ENCODE measurements around the gene FCHSD2.

Gene FCHSD2

GRCh38 chr11:73017024-73017751 is 124.9 kb downstream of the FCHSD2 start:
- Histone ChIP-seq H3K18ac (ENCODE audit: low read length) (no peak overlapping the region), H3K23ac (ENCODE audit: low read length) (no peak overlapping the region), H3K56ac (ENCODE audit: low read length) (no peak overlapping the region), H4K5ac (ENCODE audit: low read length) (no peak overlapping the region), H3K9ac (ENCODE audit: low read length) (no peak overlapping the region), H4K8ac (ENCODE audit: low read depth, low read length) (no peak overlapping the region), H2BK5ac (ENCODE audit: low read length) (no peak overlapping the region), H3K4me2 (ENCODE audit: low read length) (no peak overlapping the region), H3K4me1 (ENCODE audit: control insufficient read depth, low read depth, low read length) (no peaks in the 10 kb centered on the region), H2BK15ac (replicated peaks; ENCODE audit: low read depth) (no peak overlapping the region), H2BK120ac (ENCODE audit: low read depth, low read length) (no peak overlapping the region), H3K79me2 (ENCODE audit: control insufficient read depth, insufficient read depth, low read length) (no peaks in the 10 kb centered on the region), H3K4ac (ENCODE audit: low read depth, low read length) (no peak overlapping the region), H3K4me3 (ENCODE audit: low read length) (no peak overlapping the region), H3K27me3 (ENCODE audit: insufficient read depth, low read length, poor library complexity) (no peaks in the 10 kb centered on the region), H3K79me1 (ENCODE audit: low read length) (no peaks in the 10 kb centered on the region), H3K27ac (ENCODE audit: low read depth, low read length) (no peak overlapping the region), H2AK5ac (ENCODE audit: low read length) (no peak overlapping the region), H3K36me3 (ENCODE audit: control insufficient read depth, insufficient read depth, low read length) (no peaks in the 10 kb centered on the region)
- no peak for DNase-seq
- WGBS (ENCODE audit: extremely low coverage, insufficient coverage, low lambda C conversion rate), result no CpG with 5 or more reads among the region's 8 CpGs

- H3K36me3 ChIP-seq (ENCODE audit: control insufficient read depth, insufficient read depth, low read length), result no peaks in the 10 kb centered on the region
- H2BK120ac ChIP-seq (ENCODE audit: low read depth, low read length), result no peak overlapping the region
- H3K9ac ChIP-seq (ENCODE audit: low read length), result no peak overlapping the region
- no peaks in the 10 kb centered on the region for H3K79me2 ChIP-seq (ENCODE audit: control insufficient read depth, insufficient read depth, low read length)
- no peak for DNase-seq
- no peak overlapping the region for H2BK15ac ChIP-seq (replicated peaks; ENCODE audit: low read depth)
- no CpG with 5 or more reads among the region's 1 CpG for WGBS (ENCODE audit: extremely low coverage, insufficient coverage, low lambda C conversion rate)
- H3K79me1 ChIP-seq (ENCODE audit: low read length), result no peaks in the 10 kb centered on the region
- H4K8ac ChIP-seq (ENCODE audit: low read depth, low read length), result no peak overlapping the region
- no peak overlapping the region for H3K56ac ChIP-seq (ENCODE audit: low read length)
- H3K27me3 ChIP-seq (ENCODE audit: insufficient read depth, low read length, poor library complexity), result no peaks in the 10 kb centered on the region
- H3K4me2 ChIP-seq (ENCODE audit: low read length), result no peak overlapping the region
- no peak overlapping the region for H3K4me3 ChIP-seq (ENCODE audit: low read length)
- H2BK5ac ChIP-seq (ENCODE audit: low read length), result no peak overlapping the region
- H2AK5ac ChIP-seq (ENCODE audit: low read length), result no peak overlapping the region
- no peak overlapping the region for H3K27ac ChIP-seq (ENCODE audit: low read depth, low read length)
- H3K18ac ChIP-seq (ENCODE audit: low read length), result no peak overlapping the region
- H3K23ac ChIP-seq (ENCODE audit: low read length), result no peak overlapping the region
- H4K5ac ChIP-seq (ENCODE audit: low read length), result no peak overlapping the region
- no peak overlapping the region for H3K4ac ChIP-seq (ENCODE audit: low read depth, low read length)
- H3K4me1 ChIP-seq (ENCODE audit: control insufficient read depth, low read depth, low read length), result no peaks in the 10 kb centered on the region
Measured at GRCh38 chr11:73013021-73013420, 129.1 kb downstream of the FCHSD2 start.

GRCh38 chr11:73012121-73012863 is 129.8 kb downstream of the FCHSD2 start:
- H3K27ac ChIP-seq (ENCODE audit: low read depth, low read length), result no peak overlapping the region
- no peaks in the 10 kb centered on the region for H3K79me1 ChIP-seq (ENCODE audit: low read length)
- no peak overlapping the region for H3K56ac ChIP-seq (ENCODE audit: low read length)
- H2BK15ac ChIP-seq (replicated peaks; ENCODE audit: low read depth), result no peak overlapping the region
- H3K18ac ChIP-seq (ENCODE audit: low read length), result no peak overlapping the region
- H2AK5ac ChIP-seq (ENCODE audit: low read length), result no peak overlapping the region
- no peak overlapping the region for H3K4me3 ChIP-seq (ENCODE audit: low read length)
- no peaks in the 10 kb centered on the region for H3K36me3 ChIP-seq (ENCODE audit: control insufficient read depth, insufficient read depth, low read length)
- no CpG with 5 or more reads among the region's 2 CpGs for WGBS (ENCODE audit: extremely low coverage, insufficient coverage, low lambda C conversion rate)
- no peak for DNase-seq
- H3K4ac ChIP-seq (ENCODE audit: low read depth, low read length), result no peak overlapping the region
- H4K8ac ChIP-seq (ENCODE audit: low read depth, low read length), result no peak overlapping the region
- no peak overlapping the region for H2BK5ac ChIP-seq (ENCODE audit: low read length)
- no peaks in the 10 kb centered on the region for H3K4me1 ChIP-seq (ENCODE audit: control insufficient read depth, low read depth, low read length)
- H3K4me2 ChIP-seq (ENCODE audit: low read length), result no peak overlapping the region
- H3K23ac ChIP-seq (ENCODE audit: low read length), result no peak overlapping the region
- no peaks in the 10 kb centered on the region for H3K27me3 ChIP-seq (ENCODE audit: insufficient read depth, low read length, poor library complexity)
- no peak overlapping the region for H2BK120ac ChIP-seq (ENCODE audit: low read depth, low read length)
- H3K9ac ChIP-seq (ENCODE audit: low read length), result no peak overlapping the region
- H4K5ac ChIP-seq (ENCODE audit: low read length), result no peak overlapping the region
- no peaks in the 10 kb centered on the region for H3K79me2 ChIP-seq (ENCODE audit: control insufficient read depth, insufficient read depth, low read length)

GRCh38 chr11:73011126-73011817 is 130.8 kb downstream of the FCHSD2 start:
- Histone ChIP-seq H3K79me1 (ENCODE audit: low read length) (no peaks in the 10 kb centered on the region), H3K4me1 (ENCODE audit: control insufficient read depth, low read depth, low read length) (no peaks in the 10 kb centered on the region), H2AK5ac (ENCODE audit: low read length) (no peak overlapping the region), H3K23ac (ENCODE audit: low read length) (no peak overlapping the region), H3K56ac (ENCODE audit: low read length) (no peak overlapping the region), H3K27ac (ENCODE audit: low read depth, low read length) (no peak overlapping the region), H3K79me2 (ENCODE audit: control insufficient read depth, insufficient read depth, low read length) (no peaks in the 10 kb centered on the region), H3K9ac (ENCODE audit: low read length) (no peak overlapping the region), H3K27me3 (ENCODE audit: insufficient read depth, low read length, poor library complexity) (no peaks in the 10 kb centered on the region), H2BK5ac (ENCODE audit: low read length) (no peak overlapping the region), H2BK120ac (ENCODE audit: low read depth, low read length) (no peak overlapping the region), H3K18ac (ENCODE audit: low read length) (no peak overlapping the region), H4K8ac (ENCODE audit: low read depth, low read length) (no peak overlapping the region), H4K5ac (ENCODE audit: low read length) (no peak overlapping the region), H3K36me3 (ENCODE audit: control insufficient read depth, insufficient read depth, low read length) (no peaks in the 10 kb centered on the region), H3K4me2 (ENCODE audit: low read length) (no peak overlapping the region), H3K4ac (ENCODE audit: low read depth, low read length) (no peak overlapping the region), H2BK15ac (replicated peaks; ENCODE audit: low read depth) (no peak overlapping the region), H3K4me3 (ENCODE audit: low read length) (no peak overlapping the region)
- no peak for DNase-seq
- WGBS (ENCODE audit: extremely low coverage, insufficient coverage, low lambda C conversion rate), result no CpG with 5 or more reads among the region's 2 CpGs

GRCh38 chr11:73009972-73010371 is 132.1 kb downstream of the FCHSD2 start:
- Histone ChIP-seq H2BK120ac (ENCODE audit: low read depth, low read length) (no peak overlapping the region), H3K4ac (ENCODE audit: low read depth, low read length) (no peak overlapping the region), H3K36me3 (ENCODE audit: control insufficient read depth, insufficient read depth, low read length) (no peaks in the 10 kb centered on the region), H3K27ac (ENCODE audit: low read depth, low read length) (no peak overlapping the region), H3K9ac (ENCODE audit: low read length) (no peak overlapping the region), H3K4me2 (ENCODE audit: low read length) (no peak overlapping the region), H3K23ac (ENCODE audit: low read length) (no peak overlapping the region), H3K56ac (ENCODE audit: low read length) (no peak overlapping the region), H4K5ac (ENCODE audit: low read length) (no peak overlapping the region), H3K4me3 (ENCODE audit: low read length) (no peak overlapping the region), H3K18ac (ENCODE audit: low read length) (no peak overlapping the region), H2AK5ac (ENCODE audit: low read length) (no peak overlapping the region), H3K79me1 (ENCODE audit: low read length) (no peaks in the 10 kb centered on the region), H4K8ac (ENCODE audit: low read depth, low read length) (no peak overlapping the region), H2BK5ac (ENCODE audit: low read length) (no peak overlapping the region), H3K27me3 (ENCODE audit: insufficient read depth, low read length, poor library complexity) (no peaks in the 10 kb centered on the region), H2BK15ac (replicated peaks; ENCODE audit: low read depth) (no peak overlapping the region), H3K4me1 (ENCODE audit: control insufficient read depth, low read depth, low read length) (no peaks in the 10 kb centered on the region), H3K79me2 (ENCODE audit: control insufficient read depth, insufficient read depth, low read length) (no peaks in the 10 kb centered on the region)
- no peak for DNase-seq

Measured in mesendoderm (in vitro differentiated cells).